ENCODE data around the gene NDUFS7. TPM values are rescaled to one million over a fixed set of nuclear protein-coding genes. Genes with fewer than 3 reads are reported as not detected.

The NDUFS7 gene
- polyA plus RNA-seq, 2 of the 4 experiments (the other 2 are of a cell fraction), result 19.3 to 68.9 TPM

- no peak for TF ChIP-seq KDM5A (IDR thresholded peaks at IDR 0.05)
- no peak for TF ChIP-seq SMC3 (IDR thresholded peaks at IDR 0.05)
- TF ChIP-seq RCOR1 (IDR thresholded peaks at IDR 0.05; ENCODE audit: low read depth, low read length), result no peak
- no peak for TF ChIP-seq SREBF2 (IDR thresholded peaks at IDR 0.05)
- TF ChIP-seq CTCF (IDR thresholded peaks at IDR 0.05), result no peak
- no peak for TF ChIP-seq ESRRA (IDR thresholded peaks at IDR 0.05; ENCODE audit: borderline replicate concordance, low read length)
- TF ChIP-seq HOXB5 (CRISPR knock-in tag; IDR thresholded peaks at IDR 0.05), result no peak
- TF ChIP-seq KDM1A (IDR thresholded peaks at IDR 0.05; ENCODE audit: low read depth), result no peak
- TF ChIP-seq PBX3 (IDR thresholded peaks at IDR 0.05), result no peak
- TF ChIP-seq FOXS1 (CRISPR knock-in tag; IDR thresholded peaks at IDR 0.05), result no peak
- no peak for TF ChIP-seq MAX (IDR thresholded peaks at IDR 0.05)
- TF ChIP-seq CBX8 (IDR thresholded peaks at IDR 0.05), result no peak
- TF ChIP-seq CBX2 (IDR thresholded peaks at IDR 0.05; ENCODE audit: borderline replicate concordance, low read depth), result no peak
- TF ChIP-seq CEBPB (IDR thresholded peaks at IDR 0.05), result no peak
- no peak for TF ChIP-seq ATOH8 (CRISPR knock-in tag; IDR thresholded peaks at IDR 0.05; ENCODE audit: low read depth)
- H3K27ac ChIP-seq, result no peak overlapping the region
- no peak overlapping the region for H3K4me2 ChIP-seq
- ChIA-PET CTCF (no interaction called here), POLR2A (no interaction called here)
- H3K4me1 ChIP-seq, result peaks cover 8% of the 10 kb centered on the region; the same call in 2 of the 3 replicates
- H3K4me3 ChIP-seq, result no peak overlapping the region
- FAIRE-seq (no peak), DNase-seq (ENCODE audit: low read depth in 1 of 2, low spot score in 1 of 2) (no peak), ATAC-seq (peak in 1 of 2 experiments; percentile 11; a peak in 1 of 6 replicates)
- H3K9me3 ChIP-seq, result no peaks in the 10 kb centered on the region
- WGBS (ENCODE audit: missing lambda C conversion rate), result 79% methylated on average over 11 of the region's 25 CpGs
Observed at GRCh38 chr19:1396019-1396767, 12.5 kb downstream of the NDUFS7 start.

GRCh38 chr19:1396768-1397679, 13.3 kb downstream of the NDUFS7 start:
- DNase-seq (ENCODE audit: low read depth in 1 of 2, low spot score in 1 of 2) (no peak), ATAC-seq (0 out of 6 replicates have a peak, but pooled peaks of 1 of the 2 experiments have one; percentile 2), FAIRE-seq (no peak)
- no peak overlapping the region for H3K4me2 ChIP-seq
- H3K4me1 ChIP-seq, result peaks cover 8% of the 10 kb centered on the region; the same call in 2 of the 3 replicates
- 81% methylated on average over 12 of the region's 42 CpGs for WGBS (ENCODE audit: missing lambda C conversion rate)
- H3K4me3 ChIP-seq, result no peak overlapping the region
- no peaks in the 10 kb centered on the region for H3K9me3 ChIP-seq
- TF ChIP-seq EP300 (IDR thresholded peaks at IDR 0.05), result no peak
- no peak for TF ChIP-seq MAX (IDR thresholded peaks at IDR 0.05)
- TF ChIP-seq JUN (IDR thresholded peaks at IDR 0.05), result no peak
- no peak for TF ChIP-seq ESRRA (IDR thresholded peaks at IDR 0.05; ENCODE audit: borderline replicate concordance, low read length)
- TF ChIP-seq PBX3 (IDR thresholded peaks at IDR 0.05), result no peak
- TF ChIP-seq ZFP36 (IDR thresholded peaks at IDR 0.05; ENCODE audit: borderline replicate concordance, partially characterized antibody), result no peak
- TF ChIP-seq KDM1A (IDR thresholded peaks at IDR 0.05; ENCODE audit: low read depth), result no peak
- TF ChIP-seq SREBF2 (IDR thresholded peaks at IDR 0.05), result no peak
- TF ChIP-seq HDAC2 (IDR thresholded peaks at IDR 0.05), result no peak
- TF ChIP-seq HES2 (IDR thresholded peaks at IDR 0.05), result no peak
- TF ChIP-seq MYC (IDR thresholded peaks at IDR 0.05; ENCODE audit: borderline replicate concordance, low read length), result no peak
- no peak for TF ChIP-seq CEBPB (IDR thresholded peaks at IDR 0.05)
- TF ChIP-seq GATA3 (IDR thresholded peaks at IDR 0.05; ENCODE audit: borderline replicate concordance), result no peak
- TF ChIP-seq RAD21 (conservative IDR thresholded peaks at IDR 0.05 in 1 of 2, IDR thresholded peaks at IDR 0.05 in 1 of 2), result no peak
- no peak for TF ChIP-seq HOXB13 (CRISPR knock-in tag; IDR thresholded peaks at IDR 0.05; ENCODE audit: low read depth)
- no peak for TF ChIP-seq TP53 (CRISPR knock-in tag; IDR thresholded peaks at IDR 0.05)
- H3K27ac ChIP-seq, result no peak overlapping the region
- ChIA-PET POLR2A (no interaction called here), CTCF (interaction anchor here (1.2 to 2.1 kb wide), 2 partner anchors 82 to 117 kb away, joined by 3 to 5 read pairs; no protein-coding TSS in a partner anchor)

Data from A549 (cell line).